ENCODE results near the gene CHTF8. TPM values are rescaled to one million over a fixed set of nuclear protein-coding genes. Genes with fewer than 3 reads are reported as not detected.

Gene CHTF8
- total and polyA plus RNA-seq, 2 experiments from 2014 or later = 80.0 to 83.6 TPM

DNA sequence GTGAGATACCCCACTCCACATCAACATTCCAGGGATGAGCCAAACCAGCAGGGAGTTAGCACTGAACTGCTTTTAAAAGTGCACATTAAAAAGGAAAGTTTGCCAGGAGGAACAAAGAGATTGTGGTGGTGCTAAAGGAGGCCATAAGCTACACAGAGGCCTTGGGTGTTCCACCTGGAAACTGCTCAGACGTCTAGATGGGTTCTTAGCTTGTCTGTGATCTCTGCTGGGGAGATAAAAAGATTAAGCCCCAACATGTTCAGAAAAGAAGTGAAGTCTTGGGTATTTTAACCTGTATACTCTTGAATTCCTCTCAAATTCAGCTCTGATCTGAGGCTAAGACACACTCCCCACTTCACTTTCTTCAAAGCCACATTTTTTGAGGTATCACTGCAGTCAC lies 16.6 kb downstream of the CHTF8 start:
- Histone ChIP-seq H4K20me1 (ENCODE audit: insufficient read depth, poor library complexity, severe bottlenecking) (peaks cover 9% of the 10 kb centered on the region), H3K4me2 (no peak overlapping the region), H3K79me2 (no peaks in the 10 kb centered on the region), H3K4me1 (ENCODE audit: insufficient read depth) (no peaks in the 10 kb centered on the region), H3K36me3 (replicated peaks; ENCODE audit: insufficient read depth, low read depth) (no peaks in the 10 kb centered on the region), H3K27me3 (no peaks in the 10 kb centered on the region), H2AFZ (no peak overlapping the region), H3K9me3 (ENCODE audit: low read depth) (no peaks in the 10 kb centered on the region), H3K9me2 (replicated peaks; ENCODE audit: insufficient read depth) (no peaks in the 10 kb centered on the region), H3K27ac (no peak overlapping the region), H3K4me3 (no peak overlapping the region)
- 80% methylated on average over 1 of the region's 1 CpG for WGBS (ENCODE audit: low lambda C conversion rate, missing lambda C conversion rate)
- DNase-seq (ENCODE audit: low spot score) = no peak
- TF ChIP-seq CTCF (IDR thresholded peaks at IDR 0.05; ENCODE audit: poor library complexity) = no peak
- TF ChIP-seq EZH2phosphoT487 (IDR thresholded peaks at IDR 0.05; ENCODE audit: low read depth, severe bottlenecking, unreplicated experiment) = no peak
- no peak for TF ChIP-seq EZH2 (IDR thresholded peaks at IDR 0.05; ENCODE audit: borderline replicate concordance)

GRCh38 chr16:69115361-69115760 lies 17.0 kb downstream of the CHTF8 start:
- Histone ChIP-seq H4K20me1 (ENCODE audit: insufficient read depth, poor library complexity, severe bottlenecking) (peaks cover 9% of the 10 kb centered on the region), H3K27me3 (no peaks in the 10 kb centered on the region), H3K27ac (no peak overlapping the region), H3K4me3 (no peak overlapping the region), H3K4me1 (ENCODE audit: insufficient read depth) (no peaks in the 10 kb centered on the region), H3K79me2 (no peaks in the 10 kb centered on the region), H3K4me2 (no peak overlapping the region), H3K9me2 (replicated peaks; ENCODE audit: insufficient read depth) (no peaks in the 10 kb centered on the region), H3K36me3 (replicated peaks; ENCODE audit: insufficient read depth, low read depth) (no peaks in the 10 kb centered on the region), H2AFZ (no peak overlapping the region), H3K9me3 (ENCODE audit: low read depth) (no peaks in the 10 kb centered on the region)
- no peak for TF ChIP-seq EZH2 (IDR thresholded peaks at IDR 0.05; ENCODE audit: borderline replicate concordance)
- TF ChIP-seq EZH2phosphoT487 (IDR thresholded peaks at IDR 0.05; ENCODE audit: low read depth, severe bottlenecking, unreplicated experiment) = no peak
- no peak for TF ChIP-seq CTCF (IDR thresholded peaks at IDR 0.05; ENCODE audit: poor library complexity)
- DNase-seq (ENCODE audit: low spot score) = no peak
- 97% methylated on average over 5 of the region's 5 CpGs for WGBS (ENCODE audit: low lambda C conversion rate, missing lambda C conversion rate)

DNA sequence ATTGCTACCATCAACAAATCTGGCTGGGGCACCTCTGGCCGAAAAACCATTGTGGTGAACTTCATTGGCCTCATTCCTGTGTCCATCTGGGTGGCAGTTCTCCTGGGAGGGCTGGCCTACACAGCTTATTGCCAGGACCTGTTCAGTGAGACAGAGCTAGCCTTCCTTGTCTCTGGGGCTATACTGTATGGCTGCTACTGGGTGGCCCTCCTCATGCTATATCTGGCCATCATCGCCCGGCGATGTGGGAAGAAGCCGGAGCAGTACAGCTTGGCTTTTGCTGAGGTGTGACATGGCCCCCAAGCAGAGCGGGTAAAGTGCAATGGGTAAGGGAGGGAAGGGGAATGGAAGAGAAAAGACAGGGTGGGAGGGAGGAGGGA lies 17.4 kb downstream of the CHTF8 start:
- no peaks in the 10 kb centered on the region for H3K36me3 ChIP-seq (replicated peaks; ENCODE audit: insufficient read depth, low read depth)
- H3K79me2 ChIP-seq = no peaks in the 10 kb centered on the region
- WGBS (ENCODE audit: low lambda C conversion rate, missing lambda C conversion rate) = 97% methylated on average over 6 of the region's 6 CpGs
- TF ChIP-seq EZH2phosphoT487 (IDR thresholded peaks at IDR 0.05; ENCODE audit: low read depth, severe bottlenecking, unreplicated experiment) (no peak), CTCF (IDR thresholded peaks at IDR 0.05; ENCODE audit: poor library complexity) (no peak)
- no peaks in the 10 kb centered on the region for H3K9me3 ChIP-seq (ENCODE audit: low read depth)
- no peak overlapping the region for H2AFZ ChIP-seq
- H3K27me3 ChIP-seq = no peaks in the 10 kb centered on the region
- peaks cover 9% of the 10 kb centered on the region for H4K20me1 ChIP-seq (ENCODE audit: insufficient read depth, poor library complexity, severe bottlenecking)
- no peak overlapping the region for H3K27ac ChIP-seq
- no peak overlapping the region for H3K4me2 ChIP-seq
- no peak overlapping the region for H3K4me3 ChIP-seq
- no peaks in the 10 kb centered on the region for H3K9me2 ChIP-seq (replicated peaks; ENCODE audit: insufficient read depth)
- H3K4me1 ChIP-seq (ENCODE audit: insufficient read depth) = no peaks in the 10 kb centered on the region
- DNase-seq (ENCODE audit: low spot score) = no peak
